Measurements from ENCODE around the gene PURB. TPM values are rescaled to one million over a fixed set of nuclear protein-coding genes. Genes with fewer than 3 reads are reported as not detected.
"Not testable (repeated sequence)": the region's sequence is repeated elsewhere in the genome, so short reads cannot be mapped to it uniquely, and the experiment has no call there.

Gene PURB
- total RNA-seq (ENCODE audit: unreplicated experiment): 11.4 TPM
- long read RNA-seq: 0 reads

- H3K36me3 Mint-ChIP-seq (ENCODE audit: unreplicated experiment): no peaks in the 10 kb centered on the region
- peaks cover 10% of the 10 kb centered on the region for H3K27me3 Mint-ChIP-seq (ENCODE audit: unreplicated experiment)
- peaks cover 20% of the 10 kb centered on the region for H3K4me1 Mint-ChIP-seq (ENCODE audit: low read depth, unreplicated experiment)
- no peak for TF ChIP-seq CTCF (IDR thresholded peaks at IDR 0.05; ENCODE audit: partially characterized antibody, unreplicated experiment)
- H3K4me3 Mint-ChIP-seq (ENCODE audit: unreplicated experiment): peak within 1 kb of the TSS; percentile 95
- peak within 1 kb of the TSS; percentile 98 for H3K27ac Mint-ChIP-seq (ENCODE audit: unreplicated experiment)
- H3K9me3 Mint-ChIP-seq (ENCODE audit: unreplicated experiment): peaks cover 10% of the 10 kb centered on the region
- DNase-seq: peak; percentile 95
These were observed at the start of gene PURB for GRCh38 chr7:44885394-44886317. Gene PURB, minus strand, starts transcription at chr7:44885530. Its CDS starts 182 bp downstream, at chr7:44885348.

GRCh38 chr7:44935016-44935415 lies 49.7 kb upstream of the PURB start:
- no peaks in the 10 kb centered on the region for H3K9me3 Mint-ChIP-seq (ENCODE audit: unreplicated experiment)
- H3K27ac Mint-ChIP-seq (ENCODE audit: unreplicated experiment): no peak overlapping the region
- no peak for TF ChIP-seq CTCF (IDR thresholded peaks at IDR 0.05; ENCODE audit: partially characterized antibody, unreplicated experiment)
- H3K4me3 Mint-ChIP-seq (ENCODE audit: unreplicated experiment): no peak overlapping the region
- no peak for DNase-seq
- H3K27me3 Mint-ChIP-seq (ENCODE audit: unreplicated experiment): no peaks in the 10 kb centered on the region
- H3K36me3 Mint-ChIP-seq (ENCODE audit: unreplicated experiment): no peaks in the 10 kb centered on the region
- no peaks in the 10 kb centered on the region for H3K4me1 Mint-ChIP-seq (ENCODE audit: low read depth, unreplicated experiment)

- not testable (repeated sequence) for H3K4me3 Mint-ChIP-seq (ENCODE audit: unreplicated experiment); H3K27me3 Mint-ChIP-seq (ENCODE audit: unreplicated experiment); H3K27ac Mint-ChIP-seq (ENCODE audit: unreplicated experiment); H3K4me1 Mint-ChIP-seq (ENCODE audit: low read depth, unreplicated experiment); H3K9me3 Mint-ChIP-seq (ENCODE audit: unreplicated experiment); H3K36me3 Mint-ChIP-seq (ENCODE audit: unreplicated experiment); DNase-seq
These were observed 49.2 kb upstream of the PURB start for GRCh38 chr7:44934510-44934909.

GRCh38 chr7:44930921-44931320 lies 45.6 kb upstream of the PURB start:
- H3K4me3 Mint-ChIP-seq (ENCODE audit: unreplicated experiment): no peak overlapping the region
- no peaks in the 10 kb centered on the region for H3K4me1 Mint-ChIP-seq (ENCODE audit: low read depth, unreplicated experiment)
- no peak for DNase-seq
- TF ChIP-seq CTCF (IDR thresholded peaks at IDR 0.05; ENCODE audit: partially characterized antibody, unreplicated experiment): no peak
- no peaks in the 10 kb centered on the region for H3K27me3 Mint-ChIP-seq (ENCODE audit: unreplicated experiment)
- H3K9me3 Mint-ChIP-seq (ENCODE audit: unreplicated experiment): no peaks in the 10 kb centered on the region
- no peak overlapping the region for H3K27ac Mint-ChIP-seq (ENCODE audit: unreplicated experiment)
- no peaks in the 10 kb centered on the region for H3K36me3 Mint-ChIP-seq (ENCODE audit: unreplicated experiment)

- Mint-ChIP-seq H3K27me3 (ENCODE audit: unreplicated experiment) (peaks cover 1% of the 10 kb centered on the region), H3K4me3 (ENCODE audit: unreplicated experiment) (no peak overlapping the region), H3K4me1 (ENCODE audit: low read depth, unreplicated experiment) (no peaks in the 10 kb centered on the region), H3K9me3 (ENCODE audit: unreplicated experiment) (peaks cover 4% of the 10 kb centered on the region), H3K36me3 (ENCODE audit: unreplicated experiment) (no peaks in the 10 kb centered on the region), H3K27ac (ENCODE audit: unreplicated experiment) (no peak overlapping the region)
- no peak for DNase-seq
- TF ChIP-seq CTCF (IDR thresholded peaks at IDR 0.05; ENCODE audit: partially characterized antibody, unreplicated experiment): peak; percentile 15
These were observed 37.0 kb upstream of the PURB start for GRCh38 chr7:44922351-44922694.

Measured in glutamatergic neuron (in vitro differentiated cells).